ENCODE measurements around the gene IPO13. TPM values are rescaled to one million over a fixed set of nuclear protein-coding genes. Genes with fewer than 3 reads are reported as not detected.

Gene IPO13
- total and polyA plus RNA-seq, 2 experiments from 2014 or later: 26.2 to 28.6 TPM

GRCh38 chr1:43944860-43945259 is 1.9 kb upstream of the IPO13 start:
- Histone ChIP-seq H3K9me3 (ENCODE audit: low read depth) (no peaks in the 10 kb centered on the region), H3K4me1 (ENCODE audit: low read depth) (peaks cover 12% of the 10 kb centered on the region), H3K27ac (no peak overlapping the region), H3K27me3 (peaks cover 3% of the 10 kb centered on the region), H3K4me3 (no peak overlapping the region), H3K36me3 (no peaks in the 10 kb centered on the region)
- no peak for TF ChIP-seq CTCF (IDR thresholded peaks at IDR 0.05; ENCODE audit: low read depth, low read length)
- DNase-seq (ENCODE audit: low read depth in 1 of 2, low spot score in 1 of 2): no peak

- Histone ChIP-seq H3K36me3 (no peaks in the 10 kb centered on the region), H3K4me1 (ENCODE audit: low read depth) (peaks cover 12% of the 10 kb centered on the region), H3K4me3 (peak overlapping the region; percentile 56), H3K27me3 (no peaks in the 10 kb centered on the region), H3K9me3 (ENCODE audit: low read depth) (no peaks in the 10 kb centered on the region), H3K27ac (peak overlapping the region; percentile 99)
- no peak for DNase-seq (ENCODE audit: low read depth in 1 of 2, low spot score in 1 of 2)
- TF ChIP-seq CTCF (IDR thresholded peaks at IDR 0.05; ENCODE audit: low read depth, low read length): no peak
Observed at GRCh38 chr1:43945674-43946235, 995 bp upstream of the IPO13 start.

GRCh38 chr1:43947061-43947873 is 517 bp downstream of the IPO13 start:
- Histone ChIP-seq H3K27me3 (no peaks in the 10 kb centered on the region), H3K36me3 (no peaks in the 10 kb centered on the region), H3K9me3 (ENCODE audit: low read depth) (no peaks in the 10 kb centered on the region), H3K27ac (peak overlapping the region; percentile 99), H3K4me1 (ENCODE audit: low read depth) (peaks cover 12% of the 10 kb centered on the region), H3K4me3 (peak overlapping the region; percentile 56)
- no peak for TF ChIP-seq CTCF (IDR thresholded peaks at IDR 0.05; ENCODE audit: low read depth, low read length)
- no peak for DNase-seq (ENCODE audit: low read depth in 1 of 2, low spot score in 1 of 2)

DNA sequence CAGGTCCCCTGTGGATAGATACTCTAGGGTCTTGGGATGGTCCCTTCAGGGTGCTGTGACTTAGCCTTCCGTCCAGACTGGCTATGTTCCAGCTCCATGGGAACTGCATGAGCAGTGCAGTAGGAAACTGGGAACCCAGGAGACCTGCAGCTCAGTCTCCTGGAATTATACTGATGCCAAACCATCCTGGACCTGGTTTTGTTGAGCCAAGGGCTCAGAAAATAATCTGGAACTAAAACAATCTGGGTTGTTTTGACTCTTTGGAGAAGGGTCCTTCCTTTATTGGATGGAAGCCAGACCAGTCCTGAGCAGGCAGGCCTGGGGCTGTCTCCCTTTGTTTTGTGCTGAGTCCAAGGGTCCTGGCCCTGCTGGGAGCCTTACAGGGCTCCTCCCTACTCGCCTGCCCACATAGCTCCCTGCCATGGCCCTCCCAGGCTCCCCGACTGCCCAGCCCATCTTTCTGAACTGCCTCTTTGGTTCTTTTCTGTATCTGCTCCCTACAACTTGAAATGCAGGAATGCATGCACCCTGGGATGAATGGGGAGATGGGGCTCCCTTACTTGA is 1.2 kb downstream of the IPO13 start:
- Histone ChIP-seq H3K4me1 (ENCODE audit: low read depth) (peaks cover 12% of the 10 kb centered on the region), H3K27me3 (no peaks in the 10 kb centered on the region), H3K27ac (no peak overlapping the region), H3K9me3 (ENCODE audit: low read depth) (no peaks in the 10 kb centered on the region), H3K4me3 (peak overlapping the region; percentile 56), H3K36me3 (no peaks in the 10 kb centered on the region)
- DNase-seq (ENCODE audit: low read depth in 1 of 2, low spot score in 1 of 2): no peak
- no peak for TF ChIP-seq CTCF (IDR thresholded peaks at IDR 0.05; ENCODE audit: low read depth, low read length)

DNA sequence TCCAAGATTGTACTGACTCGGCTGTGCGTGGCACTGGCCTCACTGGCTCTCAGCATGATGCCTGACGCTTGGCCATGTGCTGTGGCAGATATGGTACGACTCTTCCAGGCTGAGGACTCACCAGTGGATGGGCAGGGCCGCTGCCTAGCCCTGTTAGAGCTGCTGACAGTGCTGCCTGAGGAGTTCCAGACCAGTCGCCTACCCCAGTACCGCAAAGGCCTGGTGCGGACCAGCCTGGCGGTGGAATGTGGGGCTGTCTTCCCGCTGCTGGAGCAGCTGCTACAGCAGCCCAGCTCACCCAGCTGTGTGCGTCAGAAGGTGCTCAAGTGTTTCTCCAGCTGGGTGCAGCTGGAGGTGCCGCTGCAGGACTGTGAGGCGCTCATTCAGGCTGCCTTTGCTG is 2.9 kb downstream of the IPO13 start:
- Histone ChIP-seq H3K9me3 (ENCODE audit: low read depth) (no peaks in the 10 kb centered on the region), H3K27ac (no peak overlapping the region), H3K4me1 (ENCODE audit: low read depth) (peaks cover 16% of the 10 kb centered on the region), H3K27me3 (no peaks in the 10 kb centered on the region), H3K4me3 (no peak overlapping the region), H3K36me3 (no peaks in the 10 kb centered on the region)
- no peak for TF ChIP-seq CTCF (IDR thresholded peaks at IDR 0.05; ENCODE audit: low read depth, low read length)
- DNase-seq (ENCODE audit: low read depth in 1 of 2, low spot score in 1 of 2): no peak
